Stimulated activated CD4-positive, alpha-beta T cell treated with anti-CD3 and anti-CD28 coated beads, TNF-alpha, amount 100 ng/mL, for 24 hours (primary cell): Measurements from ENCODE around the gene ABCC8.

Source experiments
- DNase-seq, 3 experiments: peaks; one replicate each; pipeline ENCODE4 v3.0.0-alpha.2; 2020; ENCODE audit warnings: low read depth in 3 of 3

The ABCC8 gene

DNA sequence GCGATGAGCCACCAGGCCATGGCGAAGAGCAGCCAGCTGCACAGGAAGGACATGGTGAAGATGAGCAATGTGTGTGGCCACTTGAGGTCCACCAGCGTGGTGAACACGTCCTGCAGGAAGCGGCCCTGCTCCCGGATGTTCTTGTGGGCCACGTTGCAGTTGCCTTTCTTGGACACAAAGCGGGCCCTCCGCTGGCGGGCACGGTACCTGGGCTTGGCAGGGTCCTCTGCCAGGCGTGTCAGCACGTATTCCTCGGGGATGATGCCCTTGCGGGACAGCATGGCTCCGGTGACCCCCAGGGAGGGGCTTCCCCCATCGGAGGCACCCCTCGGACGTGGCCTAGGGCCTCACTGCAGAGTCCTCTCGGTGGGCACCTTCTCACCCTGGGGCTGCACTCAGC is 88.8 kb downstream of the ABCC8 start:
- no peak for DNase-seq

DNA sequence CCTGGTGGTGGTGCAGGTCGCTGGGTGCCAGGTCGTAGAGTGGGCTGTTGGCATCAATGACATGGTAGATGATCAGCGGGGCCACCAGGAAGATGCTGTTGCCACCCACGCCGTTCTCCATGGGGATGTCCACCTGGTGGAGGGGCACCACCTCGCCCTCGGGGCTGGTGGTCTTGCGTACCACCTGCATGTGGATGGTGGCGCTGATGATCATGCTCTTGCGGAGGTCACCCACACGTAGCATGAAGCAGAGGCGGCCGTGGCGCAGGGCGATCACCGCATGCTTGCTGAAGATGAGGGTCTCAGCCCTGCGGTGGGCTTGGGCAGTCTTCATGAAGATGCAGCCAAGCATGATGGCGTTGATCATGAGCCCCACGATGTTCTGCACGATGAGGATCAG is 89.4 kb downstream of the ABCC8 start:
- no peak for DNase-seq

DNA sequence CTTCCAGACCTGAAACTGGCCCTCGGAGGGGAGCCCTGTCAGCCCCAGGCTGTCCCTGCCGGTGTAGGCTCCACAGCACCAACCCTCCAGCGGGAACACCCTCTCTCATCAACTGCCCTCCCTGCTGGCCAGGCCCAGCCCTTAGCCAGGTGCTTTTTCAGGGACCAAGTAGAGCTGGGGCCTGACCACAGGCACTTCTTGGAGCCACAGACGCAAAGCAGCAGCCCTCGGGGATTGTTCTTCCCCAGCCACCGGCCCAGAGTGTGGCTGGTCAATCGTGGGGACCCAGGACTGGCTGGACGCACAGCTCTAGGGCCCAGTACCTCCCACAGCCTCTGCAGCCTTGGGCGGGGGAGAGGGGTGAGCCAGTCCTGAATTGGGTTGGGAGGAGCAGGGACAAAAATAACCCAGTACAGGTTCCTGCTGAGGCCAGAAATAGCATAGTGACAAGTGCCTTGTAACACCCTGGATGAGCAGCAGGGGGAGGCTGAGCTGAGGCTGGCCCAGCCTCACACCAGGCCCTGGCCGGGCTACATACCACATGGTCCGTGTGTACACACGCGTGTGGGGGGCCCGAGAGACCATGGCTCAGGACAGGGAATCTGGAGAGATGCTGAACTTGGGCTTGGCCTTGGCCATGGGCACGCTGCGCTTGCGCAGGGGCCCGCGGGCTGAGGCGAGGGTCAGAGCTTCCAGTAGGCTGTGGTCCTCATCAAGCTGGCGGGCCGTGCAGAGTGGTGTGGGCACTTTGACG is 90.1 kb downstream of the ABCC8 start:
- peak in 1 of 3 experiments; percentile 51 for DNase-seq

- DNase-seq: no peak
Measured at GRCh38 chr11:17385926-17386325, 90.7 kb downstream of the ABCC8 start.

- no peak for DNase-seq
Measured at GRCh38 chr11:17385492-17385891, 91.2 kb downstream of the ABCC8 start.

DNA sequence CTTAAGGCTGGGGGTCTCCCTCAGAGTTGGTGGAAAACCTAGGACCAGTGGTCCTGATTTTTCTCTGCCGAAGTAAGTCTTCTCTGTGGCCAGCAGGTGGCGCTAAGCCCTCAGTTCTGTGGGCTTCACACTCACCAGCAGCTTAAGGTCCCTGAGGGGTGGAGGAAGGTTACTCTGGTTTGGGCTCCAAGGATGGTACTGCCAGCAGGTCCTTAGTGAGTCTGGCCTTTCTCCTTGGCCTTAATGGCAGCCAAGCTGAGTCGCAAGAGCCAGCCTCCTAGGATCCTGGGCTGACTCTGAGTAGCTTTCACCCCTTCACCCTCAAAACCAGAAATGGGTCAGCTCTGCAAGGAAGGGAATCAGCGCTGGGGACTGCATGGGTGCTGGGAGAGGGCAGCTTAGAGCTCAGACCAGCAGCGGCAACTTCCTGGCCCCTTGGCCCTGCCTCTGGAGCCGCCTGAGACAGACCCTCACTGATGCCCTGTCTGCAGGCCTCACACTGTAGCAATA is 92.6 kb downstream of the ABCC8 start:
- DNase-seq: peak; percentile 52 to 72 (median 56)

- DNase-seq: no peak
Measured at GRCh38 chr11:17383461-17383860, 93.2 kb downstream of the ABCC8 start.

- DNase-seq: no peak
Measured at GRCh38 chr11:17382046-17382728, 94.5 kb downstream of the ABCC8 start.

DNA sequence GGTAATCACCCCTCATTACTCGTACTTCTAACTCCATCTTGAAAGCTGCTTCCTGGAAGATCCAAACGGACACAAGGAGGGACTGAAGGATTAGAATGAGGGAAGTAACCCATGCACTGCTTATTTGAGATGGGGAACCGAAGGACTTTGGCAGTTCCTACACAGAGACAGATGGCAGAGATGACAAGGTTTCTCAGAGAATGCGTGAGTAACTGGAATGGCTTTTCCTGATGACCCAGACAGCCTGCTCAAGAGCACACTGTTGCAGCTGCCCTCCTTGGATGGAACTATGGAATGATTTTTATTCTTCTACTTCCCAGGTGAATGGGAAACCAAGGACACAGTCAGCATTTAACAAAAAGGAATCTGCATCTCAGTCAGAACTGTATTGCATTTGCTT is 95.5 kb downstream of the ABCC8 start:
- no peak for DNase-seq

GRCh38 chr11:17379383-17380180 is 97.1 kb downstream of the ABCC8 start:
- DNase-seq: no peak

DNA sequence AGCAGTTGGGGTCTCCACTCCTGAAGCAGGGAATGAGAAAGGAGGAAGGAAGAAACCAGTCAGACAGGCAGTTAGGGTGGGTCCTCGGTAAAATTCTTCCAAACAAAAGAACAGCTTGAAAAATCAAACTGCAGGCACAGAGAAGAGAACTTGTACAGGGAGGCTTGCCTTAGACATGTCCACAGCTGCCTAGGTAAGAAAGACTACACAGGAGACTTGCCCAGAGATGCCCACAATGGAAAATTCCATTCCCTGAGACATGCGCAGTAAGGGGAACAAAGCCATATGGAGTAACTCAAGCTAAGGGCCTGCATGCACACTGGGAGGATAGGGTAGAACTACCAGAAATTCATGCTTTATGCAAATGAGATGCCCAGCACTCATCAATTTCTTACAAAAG is 98.0 kb downstream of the ABCC8 start:
- DNase-seq: no peak

GRCh38 chr11:17376493-17376892 is 100.2 kb downstream of the ABCC8 start:
- DNase-seq: no peak

GRCh38 chr11:17375547-17375946 is 101.1 kb downstream of the ABCC8 start:
- no peak for DNase-seq

GRCh38 chr11:17371614-17372013 is 105.0 kb downstream of the ABCC8 start:
- no peak for DNase-seq

DNA sequence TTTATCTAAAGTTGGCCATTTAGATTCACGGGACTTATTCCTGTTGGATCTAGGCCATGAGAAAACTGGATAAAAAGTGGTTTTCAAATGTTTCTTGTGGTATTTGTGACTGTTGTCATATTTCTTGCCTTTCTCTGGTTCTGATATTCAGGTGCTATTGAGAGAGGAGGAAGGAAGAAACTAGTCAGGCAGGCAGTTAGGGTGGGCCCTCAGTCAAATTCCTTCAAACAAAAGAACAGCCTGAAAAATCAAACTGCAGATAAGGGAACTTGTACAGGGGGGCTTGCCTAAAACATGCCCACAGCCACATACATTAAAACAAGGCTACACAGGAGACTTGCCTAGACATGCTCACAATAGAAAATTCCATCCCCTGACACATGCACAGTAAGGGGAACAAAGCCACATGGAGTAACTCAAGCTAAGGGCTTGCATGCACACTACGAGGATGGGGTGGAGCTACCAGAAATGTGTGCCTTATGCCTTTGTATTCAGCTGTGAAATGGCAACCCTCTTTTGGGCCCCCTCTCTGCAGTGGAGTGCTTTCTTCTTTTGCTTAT is 106.9 kb downstream of the ABCC8 start:
- no peak for DNase-seq

DNA sequence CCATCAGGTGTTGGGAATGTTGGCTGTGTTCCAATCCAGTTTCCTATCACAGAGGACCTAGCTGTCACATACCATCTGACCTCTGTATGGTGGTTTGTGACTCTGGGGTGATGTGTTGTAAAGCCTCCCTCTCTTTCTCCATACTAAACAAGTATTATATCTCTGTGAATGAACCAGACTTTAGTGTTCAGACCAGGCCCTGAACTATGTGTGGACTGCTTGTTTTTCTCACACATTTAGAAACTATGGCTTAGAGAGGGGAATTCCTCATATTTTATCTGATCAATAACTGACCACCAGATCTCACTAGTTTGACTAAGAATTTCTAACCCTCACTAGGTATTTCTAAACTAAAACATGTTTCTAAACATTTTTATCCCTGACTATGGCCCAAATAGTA is 107.6 kb downstream of the ABCC8 start:
- no peak for DNase-seq

- no peak for DNase-seq
Measured at GRCh38 chr11:17368551-17368950, 108.1 kb downstream of the ABCC8 start.

- DNase-seq: no peak
Measured at GRCh38 chr11:17366495-17366894, 110.2 kb downstream of the ABCC8 start.

GRCh38 chr11:17354601-17354991 is 122.0 kb downstream of the ABCC8 start:
- DNase-seq: peak; percentile 42 to 51 (median 44)

DNA sequence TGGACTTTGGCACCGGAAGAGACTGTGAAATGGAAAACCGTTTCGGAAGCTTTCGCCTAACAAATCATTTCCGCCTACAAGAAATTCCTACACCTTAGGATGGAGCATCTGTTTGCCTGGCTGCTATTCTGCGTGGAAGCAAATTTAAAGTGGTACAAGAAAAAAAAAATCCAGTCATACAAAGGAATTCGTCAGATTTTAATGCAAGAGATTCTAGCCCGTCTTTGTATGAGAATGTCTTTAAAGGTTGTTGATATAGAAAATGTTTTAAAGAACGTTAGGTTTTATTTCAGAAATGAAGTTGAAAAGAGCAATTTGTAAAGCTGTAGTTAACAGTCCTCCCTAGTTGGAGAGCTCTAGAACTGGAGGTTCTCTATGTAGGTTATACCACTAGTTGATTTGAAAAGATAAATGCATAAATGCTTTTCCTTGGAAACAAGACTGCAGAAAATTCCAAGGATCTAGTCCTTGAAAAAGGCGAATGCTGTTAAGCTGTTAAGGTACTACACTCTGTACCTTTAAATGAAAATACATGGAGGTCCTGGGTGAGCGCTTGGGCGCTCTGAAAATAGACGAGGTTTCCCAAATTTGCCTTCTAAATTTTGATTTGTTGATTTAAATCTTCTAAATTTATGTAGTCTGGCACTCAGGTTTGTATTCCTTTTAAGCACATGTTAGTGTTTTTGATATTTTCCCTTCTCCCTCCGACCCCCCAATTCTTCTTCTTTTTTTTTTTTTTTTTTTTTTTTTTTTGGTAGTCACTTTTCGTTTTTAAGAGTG is 122.6 kb downstream of the ABCC8 start:
- no peak for DNase-seq
